Measurements from ENCODE around the gene MCC. TPM values are rescaled to one million over a fixed set of nuclear protein-coding genes. Genes with fewer than 3 reads are reported as not detected.

Gene MCC
- total RNA-seq, 3 donors from 2014 or later, result 24.3 to 46.5 (median 29.4) TPM

GRCh38 chr5:113176196-113176595 is 312.1 kb downstream of the MCC start:
- Histone ChIP-seq H3K27ac (no peak overlapping the region), H3K27me3 (no peaks in the 10 kb centered on the region), H3K4me3 (no peak overlapping the region), H3K9me3 (no peaks in the 10 kb centered on the region), H3K4me1 (peaks cover 0 to 4% of the 10 kb centered on the region in 2 donors), H3K36me3 (no peaks in the 10 kb centered on the region)
- no peak for TF ChIP-seq POLR2A (IDR thresholded peaks at IDR 0.05)
- no peak for TF ChIP-seq POLR2AphosphoS5 (IDR thresholded peaks at IDR 0.05)
- TF ChIP-seq CTCF (IDR thresholded peaks at IDR 0.05), result no peak
- no peak for DNase-seq (ENCODE audit: low spot score in 2 of 2)
- intact Hi-C loops (cut with DNase I; ENCODE audit: low total_unique reads), result no loop called here

- no peaks in the 10 kb centered on the region for H3K27me3 ChIP-seq
- no peak overlapping the region for H3K27ac ChIP-seq
- intact Hi-C loops (cut with DNase I; ENCODE audit: low total_unique reads), result loop anchor here (1.0 kb wide), 1 partner anchor 19 kb away; no protein-coding TSS in a partner anchor
Measured at GRCh38 chr5:113172231-113172826, 315.9 kb downstream of the MCC start.

GRCh38 chr5:113171520-113171919 is 316.7 kb downstream of the MCC start:
- intact Hi-C loops (cut with DNase I; ENCODE audit: low total_unique reads), result no loop called here
- Histone ChIP-seq H3K36me3 (no peaks in the 10 kb centered on the region), H3K4me1 (no peaks in the 10 kb centered on the region), H3K4me3 (no peak overlapping the region), H3K27me3 (no peaks in the 10 kb centered on the region), H3K27ac (no peak overlapping the region), H3K9me3 (no peaks in the 10 kb centered on the region)
- TF ChIP-seq CTCF (IDR thresholded peaks at IDR 0.05) (no peak), POLR2A (IDR thresholded peaks at IDR 0.05) (no peak), POLR2AphosphoS5 (IDR thresholded peaks at IDR 0.05) (no peak)
- no peak for DNase-seq (ENCODE audit: low spot score in 2 of 2)

More at GRCh38 chr5:113172231-113172826, 315.9 kb downstream of the MCC start:
- no peaks in the 10 kb centered on the region for H3K9me3 ChIP-seq
- no peaks in the 10 kb centered on the region for H3K36me3 ChIP-seq
- DNase-seq (ENCODE audit: low spot score in 2 of 2), result no peak
- TF ChIP-seq POLR2A (IDR thresholded peaks at IDR 0.05) (no peak), CTCF (IDR thresholded peaks at IDR 0.05) (no peak), POLR2AphosphoS5 (IDR thresholded peaks at IDR 0.05) (no peak)
- H3K4me3 ChIP-seq, result no peak overlapping the region
- H3K4me1 ChIP-seq, result no peaks in the 10 kb centered on the region

- no peaks in the 10 kb centered on the region for H3K27me3 ChIP-seq
- no peak for DNase-seq (ENCODE audit: low spot score in 2 of 2)
- H3K27ac ChIP-seq, result no peak overlapping the region
- TF ChIP-seq CTCF (IDR thresholded peaks at IDR 0.05) (no peak), POLR2AphosphoS5 (IDR thresholded peaks at IDR 0.05) (no peak), POLR2A (IDR thresholded peaks at IDR 0.05) (no peak)
- H3K36me3 ChIP-seq, result no peaks in the 10 kb centered on the region
- H3K9me3 ChIP-seq, result no peaks in the 10 kb centered on the region
- no peaks in the 10 kb centered on the region for H3K4me1 ChIP-seq
- intact Hi-C loops (cut with DNase I; ENCODE audit: low total_unique reads), result no loop called here
- no peak overlapping the region for H3K4me3 ChIP-seq
Measured at GRCh38 chr5:113170707-113171106, 317.5 kb downstream of the MCC start.

GRCh38 chr5:113169720-113170119 is 318.5 kb downstream of the MCC start:
- intact Hi-C loops (cut with DNase I; ENCODE audit: low total_unique reads), result no loop called here
- TF ChIP-seq POLR2AphosphoS5 (IDR thresholded peaks at IDR 0.05) (no peak), POLR2A (IDR thresholded peaks at IDR 0.05) (no peak), CTCF (IDR thresholded peaks at IDR 0.05) (no peak)
- H3K27ac ChIP-seq, result no peak overlapping the region

More at GRCh38 chr5:113169720-113170119, 318.5 kb downstream of the MCC start:
- no peak for DNase-seq (ENCODE audit: low spot score in 2 of 2)
- Histone ChIP-seq H3K4me1 (peaks cover 0 to 5% of the 10 kb centered on the region in 2 donors), H3K9me3 (no peaks in the 10 kb centered on the region), H3K4me3 (no peak overlapping the region), H3K27me3 (no peaks in the 10 kb centered on the region), H3K36me3 (no peaks in the 10 kb centered on the region)

Measured in breast epithelium (tissue), 4 donors.